OCI-LY7 (cell line): ENCODE measurements around the gene UBALD1. TPM values are rescaled to one million over a fixed set of nuclear protein-coding genes. Genes with fewer than 3 reads are reported as not detected.

ENCODE experiments used
- BruUV-seq: library from RNA; stranded (reverse); fragments of 400-500 nt; replicated peaks from 2 replicates; lab custom pipeline; 2021; lab: Mats Ljungman, UMichigan
- CTCF ChIA-PET: fragments of 300-600 bp; sonication (Branson Sonifier 250); formaldehyde crosslinking; loops from one replicate; lab custom pipeline; 2022; ENCODE audit warnings: antibody characterized with exemption; ENCODE audit not compliant: unreplicated experiment; lab: Charles Lee
- POLR2A ChIA-PET: fragments of 300-600 bp; sonication (Branson Sonifier 250); formaldehyde crosslinking; loops from one replicate; lab custom pipeline; 2022; ENCODE audit warnings: antibody characterized with exemption; lab: Charles Lee
- DNase-seq: peaks from one replicate; pipeline ENCODE4 v3.0.0-alpha.2; 2015; ENCODE audit warnings: low spot score
- H2AFZ ChIP-seq: fragments of 200-600 bp; sonication (generic), shearing (Covaris generic); 2 replicates; pipeline ENCODE4 v1.6.1; 2014; ENCODE audit warnings: mild to moderate bottlenecking, antibody characterized with exemption, low read length, moderate library complexity
- H3K27ac ChIP-seq: fragments of 200-600 bp; sonication (generic); 2 replicates; pipeline ENCODE4 v1.5.1; 2014; ENCODE audit warnings: mixed run types, low read depth, mild to moderate bottlenecking, moderate library complexity, low read length, inconsistent platforms; ENCODE audit not compliant: poor library complexity, severe bottlenecking
- H3K36me3 ChIP-seq: fragments of 200-600 bp; sonication (generic); 2 replicates; pipeline ENCODE4 v1.6.1; 2014; ENCODE audit warnings: mild to moderate bottlenecking, antibody characterized with exemption, low read length, moderate library complexity, mixed read lengths; ENCODE audit not compliant: insufficient read depth
- H3K4me1 ChIP-seq: fragments of 200-600 bp; sonication (generic); 2 replicates; pipeline ENCODE4 v1.5.1; 2014; ENCODE audit warnings: mild to moderate bottlenecking, low read length; ENCODE audit not compliant: insufficient read depth, poor library complexity, severe bottlenecking
- H3K4me2 ChIP-seq: fragments of 200-600 bp; sonication (generic); 2 replicates; pipeline ENCODE4 v1.6.1; 2014; ENCODE audit warnings: mild to moderate bottlenecking, low read length
- H3K4me3 ChIP-seq: fragments of 200-600 bp; sonication (generic); 2 replicates; pipeline ENCODE4 v1.5.1; 2014; ENCODE audit warnings: mild to moderate bottlenecking, low read depth, low read length; ENCODE audit not compliant: poor library complexity, severe bottlenecking
- H3K79me2 ChIP-seq: fragments of 200-600 bp; sonication (generic); 2 replicates; pipeline ENCODE4 v1.6.1; 2016; ENCODE audit warnings: low read depth, mild to moderate bottlenecking, low read length, moderate library complexity, mixed read lengths; ENCODE audit not compliant: insufficient read depth
- H3K9me2 ChIP-seq: fragments of 200-600 bp; sonication (generic); 2 replicates; pipeline ENCODE4 v1.6.1; 2016; ENCODE audit warnings: mild to moderate bottlenecking, low read length, mixed read lengths; ENCODE audit not compliant: insufficient read depth
- H3K9me3 ChIP-seq: fragments of 200-600 bp; sonication (generic); 2 replicates; pipeline ENCODE4 v1.6.1; 2014; ENCODE audit warnings: mild to moderate bottlenecking, mixed run types, low read length, mixed read lengths
- H4K20me1 ChIP-seq: fragments of 200-600 bp; sonication (generic); 2 replicates; pipeline ENCODE4 v1.6.1; 2014; ENCODE audit warnings: mild to moderate bottlenecking, antibody characterized with exemption, low read length, moderate library complexity, mixed read lengths; ENCODE audit not compliant: insufficient read depth
- CTCF ChIP-seq: fragments of 200-600 bp; sonication (generic); conservative IDR thresholded peaks from 2 replicates; pipeline ENCODE4 v1.5.1; 2014; ENCODE audit warnings: mild to moderate bottlenecking, antibody characterized with exemption, low read length, moderate library complexity, mixed read lengths
- EZH2phosphoT487 ChIP-seq: fragments of 200-600 bp; sonication (generic); IDR thresholded peaks from 2 replicates; pipeline ENCODE4 v1.6.1; 2018; ENCODE audit warnings: low read depth, borderline replicate concordance, mild to moderate bottlenecking, mixed run types, antibody characterized with exemption, low read length, moderate library complexity, mixed read lengths
- intact Hi-C: fragments of 100-400 bp; cut with micrococcal nuclease; formaldehyde crosslinking; loops from one replicate; pipeline ENCODE4 v1.10.0; 2022; ENCODE audit not compliant: unreplicated experiment
- total RNA-seq, 2 experiments: library from RNA; depleted of rRNA in 1 of 2; stranded (reverse); fragments of >200 nt in 1 of 2; shearing (Covaris generic) in 1 of 2; gene quantifications; 2 replicates each; pipeline ENCODE4 v1.2.3, GENCODE V29; 2014 to 2022

The UBALD1 gene
- total RNA-seq, 2 experiments from 2014 or later, result 11.1 to 34.1 TPM

DNA sequence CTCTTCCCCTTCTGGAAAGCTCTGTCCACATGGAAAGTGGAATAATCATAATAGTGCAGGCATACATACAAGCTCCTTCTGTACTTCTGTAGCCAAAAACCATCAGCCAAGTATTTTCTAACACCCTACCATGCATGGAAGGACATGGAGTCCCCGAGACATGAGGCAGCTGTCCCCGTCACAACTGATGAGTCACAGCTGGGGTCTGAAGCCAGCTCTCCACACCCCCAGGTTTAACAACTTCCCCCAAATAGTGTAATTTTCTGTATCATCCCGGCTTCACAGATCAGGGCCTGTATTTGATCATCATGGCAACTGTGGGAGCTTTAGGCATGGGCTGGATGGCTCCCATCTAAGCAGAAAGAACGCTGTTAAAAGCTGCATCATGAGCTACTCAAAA lies 42.0 kb downstream of the UBALD1 start:
- Histone ChIP-seq H2AFZ (no peak overlapping the region), H3K79me2 (no peaks in the 10 kb centered on the region), H3K27ac (no peak overlapping the region), H3K4me2 (no peak overlapping the region), H3K9me3 (no peaks in the 10 kb centered on the region), H3K4me1 (no peaks in the 10 kb centered on the region), H3K36me3 (no peaks in the 10 kb centered on the region), H3K4me3 (no peak overlapping the region), H4K20me1 (no peaks in the 10 kb centered on the region), H3K9me2 (no peaks in the 10 kb centered on the region)
- POLR2A ChIA-PET, result interaction anchor here (0.9 to 1.3 kb wide), 2 partner anchors 9 to 44 kb away, joined by 3 to 4 read pairs; no protein-coding TSS in a partner anchor
- no TSS peak for BruUV-seq
- intact Hi-C loops, result no loop called here
- no peak for DNase-seq
- CTCF ChIA-PET, result no interaction called here
- TF ChIP-seq EZH2phosphoT487 (no peak), CTCF (no peak)

DNA sequence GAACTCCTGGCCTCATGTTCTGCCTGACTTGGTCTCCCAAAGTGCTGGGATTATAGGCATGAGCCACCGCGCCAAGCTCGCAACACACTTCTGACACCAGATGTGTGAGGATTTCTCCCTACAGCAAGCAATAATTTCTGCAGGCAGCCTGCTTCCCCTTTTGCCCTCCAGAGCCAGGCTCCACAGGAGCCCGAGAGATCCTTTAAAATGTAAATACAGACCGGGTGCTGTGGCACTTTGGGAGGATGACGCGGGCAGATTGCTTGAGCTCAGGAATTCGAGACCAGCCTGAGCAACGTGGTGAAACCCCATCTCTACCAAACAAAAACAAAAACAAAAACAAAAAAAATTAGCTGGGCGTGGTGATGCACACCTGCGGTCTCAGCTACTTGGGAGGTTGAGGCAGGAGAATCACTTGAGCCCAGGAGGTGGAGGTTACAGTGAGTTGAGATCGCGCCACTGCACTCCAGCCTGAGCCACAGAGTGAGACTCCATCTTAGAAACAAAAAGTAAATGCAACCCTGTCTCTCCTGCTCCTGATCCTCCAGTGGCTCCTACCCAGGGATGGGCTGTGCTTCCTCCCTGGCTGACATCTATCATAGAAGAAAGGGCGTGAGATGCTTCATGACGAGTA lies 43.9 kb downstream of the UBALD1 start:
- Histone ChIP-seq H4K20me1 (no peaks in the 10 kb centered on the region), H3K36me3 (no peaks in the 10 kb centered on the region), H2AFZ (no peak overlapping the region), H3K4me2 (no peak overlapping the region), H3K27ac (no peak overlapping the region), H3K9me2 (no peaks in the 10 kb centered on the region), H3K79me2 (no peaks in the 10 kb centered on the region), H3K4me3 (no peak overlapping the region), H3K9me3 (no peaks in the 10 kb centered on the region), H3K4me1 (no peaks in the 10 kb centered on the region)
- no peak for DNase-seq
- no TSS peak for BruUV-seq
- CTCF ChIA-PET, result no interaction called here
- no peak for TF ChIP-seq EZH2phosphoT487
- no peak for TF ChIP-seq CTCF
- intact Hi-C loops, result no loop called here
- POLR2A ChIA-PET, result interaction anchor here (0.7 kb wide), 1 partner anchor 63 kb away, joined by 3 read pairs; no protein-coding TSS in a partner anchor

- intact Hi-C loops, result no loop called here
- no peak overlapping the region for H2AFZ ChIP-seq
- POLR2A ChIA-PET, result no interaction called here
- H3K79me2 ChIP-seq, result no peaks in the 10 kb centered on the region
- H3K4me1 ChIP-seq, result no peaks in the 10 kb centered on the region
- H3K9me3 ChIP-seq, result no peaks in the 10 kb centered on the region
- H4K20me1 ChIP-seq, result no peaks in the 10 kb centered on the region
- no peak for DNase-seq
- no peaks in the 10 kb centered on the region for H3K9me2 ChIP-seq
- CTCF ChIA-PET, result no interaction called here
- no peak overlapping the region for H3K4me3 ChIP-seq
- BruUV-seq, result no TSS peak
- no peak overlapping the region for H3K4me2 ChIP-seq
- H3K36me3 ChIP-seq, result no peaks in the 10 kb centered on the region
- TF ChIP-seq EZH2phosphoT487, result no peak
- TF ChIP-seq CTCF, result no peak
- H3K27ac ChIP-seq, result no peak overlapping the region
Observed at GRCh38 chr16:4570086-4570485, 44.6 kb downstream of the UBALD1 start.
